SK-N-MC (cell line): ENCODE measurements around the gene FKBP8.

Experiments
- EZH2 ChIP-seq: fragments of 200-600 bp; sonication (generic); IDR thresholded peaks from one replicate; pipeline ENCODE4 v1.6.1; 2017; ENCODE audit warnings: antibody characterized with exemption
- FOXP2 ChIP-seq: optimal IDR thresholded peaks from 2 replicates; pipeline ENCODE3; 2011; ENCODE audit warnings: mild to moderate bottlenecking, moderate library complexity; ENCODE audit not compliant: insufficient read depth; ENCODE audit errors: extremely low read length, control extremely low read depth
- POLR2AphosphoS5 ChIP-seq: IDR thresholded peaks from 2 replicates; pipeline ENCODE4 v1.6.1; 2012; ENCODE audit warnings: mild to moderate bottlenecking, low read depth, low read length, borderline replicate concordance

GRCh38 chr19:18580311-18580710, 36.9 kb upstream of the FKBP8 start:
- TF ChIP-seq POLR2AphosphoS5: no peak
- no peak for TF ChIP-seq EZH2
- TF ChIP-seq FOXP2: no peak
